H1 (cell line): ENCODE measurements around the gene ATM. TPM values are rescaled to one million over a fixed set of nuclear protein-coding genes. Genes with fewer than 3 reads are reported as not detected.

Source experiments
- CTCF ChIA-PET: fragments of 300-600 bp; sonication (Branson Sonifier 250); formaldehyde crosslinking; loops from one replicate; lab custom pipeline; 2021; ENCODE audit not compliant: partially characterized antibody; lab: Charles Lee
- POLR2A ChIA-PET: fragments of 300-600 bp; sonication (Branson Sonifier 250); formaldehyde crosslinking; loops from one replicate; lab custom pipeline; 2021; ENCODE audit warnings: inconsistent platforms; ENCODE audit not compliant: partially characterized antibody; lab: Charles Lee
- DNase-seq, 2 experiments: peaks; one replicate each; pipeline versions ENCODE4 v3.0.0 to v3.0.0-alpha.2; 2010 to 2022; ENCODE audit warnings: low spot score in 2 of 2, low read depth in 1 of 2, mixed read lengths in 1 of 2
- FAIRE-seq: peaks from 2 replicates; lab custom pipeline; 2011; peaks lifted over from hg19 to GRCh38; lab: Jason Lieb, UNC
- H2AFZ ChIP-seq: 2 replicates; pipeline ENCODE4 v1.8.1; 2012; ENCODE audit warnings: low read length, inconsistent platforms
- H2AK5ac ChIP-seq: 2 replicates; pipeline ENCODE4 v1.6.1; 2013; ENCODE audit warnings: low read depth, low read length
- H2BK120ac ChIP-seq: replicated peaks from 2 replicates; pipeline ENCODE3; 2013; ENCODE audit warnings: low read depth, low read length, inconsistent platforms
- H2BK12ac ChIP-seq: 2 replicates; pipeline ENCODE4 v1.6.1; 2013; ENCODE audit warnings: low read depth, low read length
- H2BK15ac ChIP-seq: 2 replicates; pipeline ENCODE4 v1.6.1; 2013; ENCODE audit warnings: low read length
- H2BK20ac ChIP-seq: 2 replicates; pipeline ENCODE4 v1.6.1; 2013; ENCODE audit warnings: low read length
- H2BK5ac ChIP-seq: 2 replicates; pipeline ENCODE4 v1.6.1; 2013; ENCODE audit warnings: low read depth, low read length
- H3K14ac ChIP-seq: 2 replicates; pipeline ENCODE4 v1.6.1; 2013; ENCODE audit warnings: inconsistent platforms; ENCODE audit not compliant: insufficient read length
- H3K18ac ChIP-seq: 2 replicates; pipeline ENCODE4 v1.6.1; 2013; ENCODE audit warnings: low read length; ENCODE audit errors: extremely low read depth
- H3K23ac ChIP-seq: 2 replicates; pipeline ENCODE4 v1.6.1; 2013; ENCODE audit warnings: inconsistent platforms; ENCODE audit not compliant: insufficient read length
- H3K23me2 ChIP-seq: 2 replicates; pipeline ENCODE4 v1.6.1; 2013; ENCODE audit warnings: low read depth, low read length
- H3K27ac ChIP-seq: 2 replicates; pipeline ENCODE4 v1.6.1; 2011; ENCODE audit warnings: low read depth, low read length, inconsistent platforms
- H3K27me3 ChIP-seq, 4 experiments: replicated peaks in 1 of 4; 1 replicate in 1 of 4; 2 replicates in 3 of 4; pipeline versions ENCODE4 v1.6.1 to v1.8.1; 2011 to 2013; ENCODE audit warnings: low read length in 3 of 4, mild to moderate bottlenecking in 3 of 4, inconsistent platforms in 2 of 4, mixed read lengths in 2 of 4, moderate library complexity in 1 of 4; ENCODE audit not compliant: control insufficient read depth in 3 of 4, insufficient read depth in 3 of 4; ENCODE audit errors: extremely low read depth in 1 of 4
- H3K36me3 ChIP-seq, 4 experiments: 2 replicates each; pipeline versions ENCODE4 v1.6.1 to v1.8.1; 2011 to 2013; ENCODE audit warnings: mild to moderate bottlenecking in 4 of 4, low read length in 3 of 4, moderate library complexity in 2 of 4, control low read depth in 1 of 4, inconsistent platforms in 1 of 4; ENCODE audit not compliant: insufficient read depth in 4 of 4, control insufficient read depth in 2 of 4
- H3K4ac ChIP-seq: replicated peaks from 2 replicates; pipeline ENCODE3; 2013; ENCODE audit warnings: low read length, low read depth, mixed read lengths, inconsistent platforms; ENCODE audit not compliant: insufficient read length
- H3K4me1 ChIP-seq, 4 experiments: replicated peaks in 1 of 4; 1 replicate in 1 of 4; 2 replicates in 3 of 4; pipeline versions ENCODE4 v1.6.1 to v1.8.1; 2011 to 2013; ENCODE audit warnings: low read length in 3 of 4, inconsistent platforms in 2 of 4, mixed read lengths in 1 of 4; ENCODE audit not compliant: insufficient read depth in 4 of 4, control insufficient read depth in 3 of 4
- H3K4me2 ChIP-seq, 2 experiments: 2 replicates each; pipeline versions ENCODE4 v1.6.1 to v1.8.1; 2011 to 2013; ENCODE audit warnings: low read depth in 2 of 2, low read length in 2 of 2, control low read depth in 1 of 2, inconsistent platforms in 1 of 2, mild to moderate bottlenecking in 1 of 2; ENCODE audit not compliant: insufficient read depth in 1 of 2
- H3K4me3 ChIP-seq, 4 experiments: fragments of 200-600, 300-600 bp in 1 of 4; sonication (generic), shearing (Covaris generic), sonication (Bioruptor Twin) in 1 of 4; 2 replicates each; pipeline versions ENCODE4 v1.5.1 to v1.8.1; 2011 to 2016; ENCODE audit warnings: low read length in 4 of 4, low read depth in 3 of 4, control low read depth in 2 of 4, inconsistent platforms in 2 of 4, mild to moderate bottlenecking in 2 of 4, mixed read lengths in 1 of 4, moderate library complexity in 1 of 4; ENCODE audit not compliant: insufficient read depth in 2 of 4; ENCODE audit errors: extremely low read depth in 1 of 4
- H3K56ac ChIP-seq: replicated peaks from 2 replicates; pipeline ENCODE3; 2013; ENCODE audit warnings: low read depth, mild to moderate bottlenecking, mixed read lengths, low read length, inconsistent platforms; ENCODE audit not compliant: insufficient read length
- H3K79me1 ChIP-seq: 2 replicates; pipeline ENCODE4 v1.6.1; 2013; ENCODE audit warnings: low read depth, low read length, control low read depth
- H3K79me2 ChIP-seq, 2 experiments: 2 replicates each; pipeline versions ENCODE4 v1.6.1 to v1.8.1; 2012 to 2013; ENCODE audit warnings: low read length in 2 of 2, mild to moderate bottlenecking in 2 of 2, inconsistent platforms in 1 of 2; ENCODE audit not compliant: insufficient read depth in 2 of 2, control insufficient read depth in 1 of 2
- H3K9ac ChIP-seq, 4 experiments: replicated peaks in 1 of 4; 1 replicate in 1 of 4; 2 replicates in 3 of 4; pipeline versions ENCODE4 v1.6.1 to v1.8.1; 2011 to 2013; ENCODE audit warnings: low read depth in 3 of 4, low read length in 3 of 4, control low read depth in 2 of 4, mild to moderate bottlenecking in 2 of 4, moderate library complexity in 2 of 4, inconsistent platforms in 1 of 4; ENCODE audit errors: extremely low read depth in 1 of 4
- H3K9me3 ChIP-seq, 2 experiments: 2 replicates each; pipeline versions ENCODE4 v1.6.1 to v1.8.1; 2012 to 2013; ENCODE audit warnings: mild to moderate bottlenecking in 2 of 2, moderate library complexity in 2 of 2, control low read depth in 1 of 2, inconsistent platforms in 1 of 2, low read depth in 1 of 2, low read length in 1 of 2, mixed read lengths in 1 of 2; ENCODE audit not compliant: insufficient read depth in 2 of 2
- H4K20me1 ChIP-seq, 2 experiments: replicated peaks in 1 of 2; 2 replicates each; pipeline versions ENCODE3 to v1.8.1; 2011 to 2013; ENCODE audit warnings: inconsistent platforms in 2 of 2, low read length in 2 of 2, mild to moderate bottlenecking in 1 of 2; ENCODE audit not compliant: insufficient read depth in 2 of 2, control insufficient read depth in 1 of 2
- H4K5ac ChIP-seq: 2 replicates; pipeline ENCODE4 v1.6.1; 2013; ENCODE audit warnings: low read length, low read depth, mixed read lengths, inconsistent platforms; ENCODE audit not compliant: insufficient read length
- H4K8ac ChIP-seq: 2 replicates; pipeline ENCODE4 v1.8.0; 2013; ENCODE audit warnings: mild to moderate bottlenecking, moderate library complexity, low read length, inconsistent platforms; ENCODE audit not compliant: insufficient read depth; ENCODE audit errors: extremely low read depth
- H4K91ac ChIP-seq: replicated peaks from 2 replicates; pipeline ENCODE3; 2013; ENCODE audit warnings: low read length, mixed read lengths, inconsistent platforms; ENCODE audit not compliant: insufficient read length
- ASH2L ChIP-seq: fragments of 200-600, 300-600 bp; sonication (generic); IDR thresholded peaks from one replicate; pipeline ENCODE4 v1.7.1; 2017; ENCODE audit warnings: low read length
- BCL11A ChIP-seq, 2 experiments: IDR thresholded peaks; one replicate each; pipeline ENCODE4 v1.6.1; 2011; ENCODE audit warnings: low read depth in 2 of 2, low read length in 2 of 2, mild to moderate bottlenecking in 2 of 2
- CHD1 ChIP-seq: IDR thresholded peaks from 2 replicates; pipeline ENCODE4 v1.6.1; 2012; ENCODE audit warnings: low read depth, low read length, improper control_type of control experiment
- EGR1 ChIP-seq: IDR thresholded peaks from 2 replicates; pipeline ENCODE4 v1.6.1; 2011; ENCODE audit warnings: low read depth, low read length, borderline replicate concordance
- HDAC6 ChIP-seq: IDR thresholded peaks from one replicate; pipeline ENCODE4 v1.7.1; 2012; ENCODE audit warnings: low read depth, mild to moderate bottlenecking, inconsistent platforms, low read length, moderate library complexity
- JUND ChIP-seq: IDR thresholded peaks from 2 replicates; pipeline ENCODE4 v1.6.1; 2011; ENCODE audit warnings: mild to moderate bottlenecking, improper control_type of control experiment, low read length
- POU5F1 ChIP-seq: IDR thresholded peaks from 2 replicates; pipeline ENCODE4 v1.6.1; 2011; ENCODE audit warnings: low read depth, mild to moderate bottlenecking, low read length, moderate library complexity
- RAD21 ChIP-seq, 2 experiments: IDR thresholded peaks in 1 of 2; conservative IDR thresholded peaks in 1 of 2; 2 replicates each; pipeline ENCODE4 v1.6.1; 2011; ENCODE audit warnings: low read depth in 2 of 2, low read length in 2 of 2, improper control_type of control experiment in 1 of 2, inconsistent platforms in 1 of 2, mild to moderate bottlenecking in 1 of 2, moderate library complexity in 1 of 2
- SIRT6 ChIP-seq: IDR thresholded peaks from one replicate; pipeline ENCODE4 v1.7.1; 2012; ENCODE audit warnings: low read length, inconsistent platforms
- SUZ12 ChIP-seq: fragments of 200-600 bp; sonication (generic); IDR thresholded peaks from 2 replicates; pipeline ENCODE4 v1.6.1; 2012; ENCODE audit warnings: mild to moderate bottlenecking, inconsistent platforms, low read length, moderate library complexity, mixed read lengths
- TAF1 ChIP-seq: IDR thresholded peaks from 2 replicates; pipeline ENCODE4 v1.6.1; 2011; ENCODE audit warnings: mild to moderate bottlenecking, low read depth, low read length
- ZNF274 ChIP-seq: IDR thresholded peaks from 2 replicates; pipeline ENCODE4 v1.7.0; 2012; ENCODE audit warnings: low read length, borderline replicate concordance; ENCODE audit errors: extremely low read depth
- WGBS, 2 experiments: shearing (Covaris generic) in 1 of 2; methylation state at CpG; one replicate each; pipeline versions ENCODE4 v1.1.6 to v1.1.7; 2013 to 2015; ENCODE audit warnings: low lambda C conversion rate in 2 of 2, mixed read lengths in 2 of 2, inconsistent platforms in 1 of 2, low coverage in 1 of 2, missing lambda C conversion rate in 1 of 2; ENCODE audit not compliant: insufficient replicate concordance in 2 of 2, insufficient coverage in 1 of 2, insufficient read length in 1 of 2; ENCODE audit errors: extremely low coverage in 1 of 2, missing lambda C conversion rate in 1 of 2; 5-methylcytosine and 5-hydroxymethylcytosine counted together
- polyA plus RNA-seq, 7 experiments: library from polyadenylated mRNA; depleted of rRNA in 3 of 7; stranded (reverse) in 5 of 7; unstranded in 2 of 7; fragments of >200 nt in 5 of 7; fragments of 200-250 nt in 2 of 7; gene quantifications; 1 replicate in 5 of 7; 2 replicates in 1 of 7; 4 replicates in 1 of 7; pipeline versions ENCODE4 v1.2.1 to v1.2.3, GENCODE V29; 2011 to 2013; ENCODE audit warnings: missing spikeins in 2 of 7, mixed read lengths in 2 of 7
- total RNA-seq: library from RNA; stranded (reverse); fragmentation: NEBNext Ultra II Directional; extraction: Animal tissue kit (Norgen Biotek cat#: 25700); gene quantifications from 2 replicates; pipeline ENCODE4 v1.2.1, GENCODE V29; 2021
- TF ChIP-seq, protein P1 (sequence below): IDR thresholded peaks from 2 replicates; pipeline ENCODE4 v1.6.1; 2012; ENCODE audit warnings: inconsistent platforms

Gene ATM
- total and polyA plus RNA-seq, 2 of the 8 experiments (the other 6 are each of a cell fraction or from before 2014, with no cell fraction given), result 14.9 to 55.4 TPM

- DNase-seq (no peak), FAIRE-seq (no peak)
- Histone ChIP-seq H4K20me1 (no peaks in the 10 kb centered on the region), H2AFZ (no peak overlapping the region), H3K79me1 (no peaks in the 10 kb centered on the region), H2BK15ac (no peak overlapping the region), H3K23me2 (no peaks in the 10 kb centered on the region), H3K4me3 (no peak overlapping the region), H3K14ac (no peak overlapping the region), H3K27me3 (no peaks in the 10 kb centered on the region), H3K18ac (no peak overlapping the region), H3K56ac (no peak overlapping the region), H2BK5ac (no peak overlapping the region), H4K5ac (no peak overlapping the region), H3K4me1 (no peaks in the 10 kb centered on the region), H2BK20ac (no peak overlapping the region), H3K36me3 (peaks cover 3 to 49% (median 16%) of the 10 kb centered on the region in 4 experiments; a peak in 7 of 8 replicates), H3K9ac (no peak overlapping the region), H3K27ac (no peak overlapping the region), H4K8ac (no peak overlapping the region), H2BK12ac (no peak overlapping the region), H3K4me2 (no peak overlapping the region), H2AK5ac (no peak overlapping the region), H3K23ac (no peak overlapping the region), H3K4ac (no peak overlapping the region), H2BK120ac (no peak overlapping the region), H3K79me2 (no peaks in the 10 kb centered on the region), H4K91ac (no peak overlapping the region), H3K9me3 (no peaks in the 10 kb centered on the region)
- no peak for TF ChIP-seq SIRT6
- TF ChIP-seq JUND, result no peak
- TF ChIP-seq CHD1, result no peak
- TF ChIP-seq HDAC6, result no peak
- TF ChIP-seq SUZ12, result no peak
- TF ChIP-seq ASH2L, result no peak
- no peak for TF ChIP-seq ZNF274
- no peak for TF ChIP-seq EGR1
- TF ChIP-seq RAD21 (IDR thresholded peaks at IDR 0.05 in 1 of 2, conservative IDR thresholded peaks at IDR 0.05 in 1 of 2; ENCODE audit: low read depth in 2 of 2, low read length in 2 of 2), result no peak
- no peak for TF ChIP-seq POU5F1
- no peak for TF ChIP-seq BCL11A (IDR thresholded peaks at IDR 0.05; ENCODE audit: low read depth in 2 of 2, low read length in 2 of 2)
- TF ChIP-seq, protein P1, sequence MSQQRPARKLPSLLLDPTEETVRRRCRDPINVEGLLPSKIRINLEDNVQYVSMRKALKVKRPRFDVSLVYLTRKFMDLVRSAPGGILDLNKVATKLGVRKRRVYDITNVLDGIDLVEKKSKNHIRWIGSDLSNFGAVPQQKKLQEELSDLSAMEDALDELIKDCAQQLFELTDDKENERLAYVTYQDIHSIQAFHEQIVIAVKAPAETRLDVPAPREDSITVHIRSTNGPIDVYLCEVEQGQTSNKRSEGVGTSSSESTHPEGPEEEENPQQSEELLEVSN, result no peak
- TF ChIP-seq TAF1, result no peak
- WGBS, 2 experiments, result 96% methylated on average over 1 of the region's 1 CpG; no CpG with 5 or more reads in 1 of the 2 experiments
- CTCF ChIA-PET, result interaction anchor here (0.5 to 2.2 kb wide), 6 partner anchors 8 to 383 kb away, joined by 3 to 11 read pairs (median 4); partner anchors contain the start of genes ATM and NPAT
- POLR2A ChIA-PET, result interaction anchor here (0.7 to 1.5 kb wide), 5 partner anchors 8 to 16 kb away, joined by 3 to 5 read pairs (median 4); partner anchors contain the start of genes ATM and NPAT
Measured at GRCh38 chr11:108237058-108237481, 14.2 kb downstream of the ATM start.
